Gastroesophageal sphincter (tissue), 3 donors: ENCODE results near the gene HMG20B.

ENCODE experiments used
- CTCF ChIP-seq, 4 experiments: fragments of 200-600 bp in 2 of 4; fragments of 450-650 bp in 2 of 4; sonication (generic) in 1 of 4; IDR thresholded peaks; one replicate each; pipeline ENCODE4 v1.5.1; 2017 to 2019; ENCODE audit warnings: antibody characterized with exemption in 4 of 4, mild to moderate bottlenecking in 2 of 4, moderate library complexity in 2 of 4
- POLR2A ChIP-seq, 2 donors: fragments of 450-650 bp; IDR thresholded peaks; one replicate each; pipeline ENCODE4 v1.6.1; 2017; ENCODE audit warnings: antibody characterized with exemption in 2 of 2, mild to moderate bottlenecking in 2 of 2, moderate library complexity in 1 of 2

GRCh38 chr19:3533563-3534216 lies 39.1 kb upstream of the HMG20B start:
- no peak for TF ChIP-seq CTCF (IDR thresholded peaks at IDR 0.05)
- no peak for TF ChIP-seq POLR2A (IDR thresholded peaks at IDR 0.05)
